GM18526 (cell line): ENCODE results near the gene LRAT.

ENCODE experiments used
- POLR2A ChIP-seq: IDR thresholded peaks from 3 replicates; pipeline ENCODE4 v1.6.1; 2011; ENCODE audit not compliant: insufficient read length; ENCODE audit errors: extremely low read depth

The LRAT gene

GRCh38 chr4:154741131-154741665 is 2.6 kb upstream of the LRAT start:
- TF ChIP-seq POLR2A = no peak

GRCh38 chr4:154741922-154742850 is 1.6 kb upstream of the LRAT start:
- no peak for TF ChIP-seq POLR2A

DNA sequence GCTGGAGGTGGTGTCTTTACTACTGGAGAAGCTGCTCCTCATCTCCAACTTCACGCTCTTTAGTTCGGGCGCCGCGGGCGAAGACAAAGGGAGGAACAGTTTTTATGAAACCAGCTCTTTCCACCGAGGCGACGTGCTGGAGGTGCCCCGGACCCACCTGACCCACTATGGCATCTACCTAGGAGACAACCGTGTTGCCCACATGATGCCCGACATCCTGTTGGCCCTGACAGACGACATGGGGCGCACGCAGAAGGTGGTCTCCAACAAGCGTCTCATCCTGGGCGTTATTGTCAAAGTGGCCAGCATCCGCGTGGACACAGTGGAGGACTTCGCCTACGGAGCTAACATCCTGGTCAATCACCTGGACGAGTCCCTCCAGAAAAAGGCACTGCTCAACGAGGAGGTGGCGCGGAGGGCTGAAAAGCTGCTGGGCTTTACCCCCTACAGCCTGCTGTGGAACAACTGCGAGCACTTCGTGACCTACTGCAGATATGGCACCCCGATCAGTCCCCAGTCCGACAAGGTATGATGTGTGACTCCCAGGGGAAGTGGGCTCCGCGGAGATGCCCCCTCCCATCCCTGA is 634 bp downstream of the LRAT start:
- no peak for TF ChIP-seq POLR2A

GRCh38 chr4:154757713-154758112 is 13.9 kb downstream of the LRAT start:
- no peak for TF ChIP-seq POLR2A

DNA sequence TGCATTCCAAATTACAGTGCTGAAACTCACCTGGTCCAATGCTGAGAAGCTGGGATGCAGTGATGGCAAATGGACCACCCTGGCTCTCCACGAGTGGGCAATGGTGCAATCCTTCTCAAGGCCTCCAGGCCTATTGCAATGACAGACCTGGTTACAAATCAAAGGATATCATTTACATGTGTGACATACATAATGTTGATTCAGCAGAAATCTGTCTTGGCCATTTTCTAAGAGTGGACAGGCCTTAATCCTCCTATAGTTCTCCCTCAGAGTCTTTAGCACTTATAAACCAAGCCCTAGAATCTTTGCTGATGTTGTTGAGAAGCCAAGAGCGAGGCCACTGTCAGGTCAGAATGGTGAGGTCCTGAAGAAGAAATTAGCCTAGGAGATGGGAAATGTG is 17.1 kb downstream of the LRAT start:
- no peak for TF ChIP-seq POLR2A

- TF ChIP-seq POLR2A = no peak
Observed at GRCh38 chr4:154778264-154778663, 34.5 kb downstream of the LRAT start.

GRCh38 chr4:154779362-154779947 is 35.7 kb downstream of the LRAT start:
- TF ChIP-seq POLR2A = no peak

DNA sequence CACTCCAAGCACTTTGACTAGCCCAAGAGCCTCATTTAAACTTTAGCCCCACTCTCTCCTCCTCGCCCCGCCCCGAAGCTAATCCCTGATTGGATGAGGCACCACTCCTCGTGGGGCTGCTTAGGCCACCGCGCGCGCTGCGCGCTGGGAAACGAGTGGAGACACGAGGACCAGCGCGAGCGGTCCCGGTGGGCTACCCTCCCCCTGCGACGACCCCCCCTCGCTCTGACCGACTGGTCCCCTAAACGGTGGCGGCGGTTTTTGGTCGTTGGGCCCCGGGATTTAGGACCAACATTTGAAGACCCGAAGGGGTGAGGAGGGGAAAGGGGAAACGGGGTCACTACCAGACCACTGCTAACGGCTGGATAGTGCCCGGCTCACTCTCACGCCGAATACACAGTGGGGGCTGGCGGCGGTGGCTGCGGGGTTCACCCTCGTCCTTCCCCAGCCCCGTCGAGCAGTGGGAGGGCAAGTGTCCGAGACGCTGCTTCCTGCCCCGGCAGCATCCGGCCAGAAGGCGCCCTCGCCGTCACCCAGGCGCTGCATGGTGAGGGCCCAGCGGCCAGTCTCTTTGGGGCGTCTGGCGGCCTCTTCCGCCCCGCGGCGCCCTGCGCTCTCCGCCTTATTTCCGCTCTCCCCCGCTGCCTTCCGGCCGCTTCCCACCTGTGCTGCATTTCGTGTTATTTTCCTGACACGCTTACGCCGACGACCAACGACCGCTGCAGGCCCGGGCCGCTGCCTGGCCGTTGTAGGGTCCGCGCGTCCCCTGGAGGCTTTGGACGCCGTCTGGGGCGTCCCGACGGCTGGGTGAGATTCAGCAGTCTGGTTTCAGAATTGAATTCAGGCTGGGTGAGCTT is 37.6 kb downstream of the LRAT start, which contains the start of gene RBM46:
TSS of gene RBM46 (plus strand) at position 147 of the 857 bp plus-strand sequence. CDS start 15,481 bp downstream, outside the sequence.
- no peak for TF ChIP-seq POLR2A

- no peak for TF ChIP-seq POLR2A
Observed at GRCh38 chr4:154781983-154782293, 38.1 kb downstream of the LRAT start.
